Medulla oblongata (tissue), 1 donor: Measurements from ENCODE around the gene AREL1.

Experiments used
- DNase-seq: peaks from one replicate; pipeline ENCODE4 v3.0.0-alpha.2; 2015; ENCODE audit errors: extremely low spot score

AREL1 gene

GRCh38 chr14:74611650-74612349 is 101.1 kb downstream of the AREL1 start, which contains the start of gene LTBP2:
Gene LTBP2 (minus strand): TSS chr14:74612237. CDS start chr14:74611944, 293 bp downstream.
- no peak for DNase-seq
